ENCODE measurements around the gene HSD17B1.
A peak's percentile ranks its signal among the peaks of the same experiment; 100 is the strongest.

Gene HSD17B1

GRCh38 chr17:42563950-42564349, 11.2 kb downstream of the HSD17B1 start:
- no peak for DNase-seq
- POLR2A ChIA-PET, result no interaction called here
- Histone ChIP-seq H3K27ac (ENCODE audit: insufficient read depth in 1 of 2, low read depth in 1 of 2, low read length in 2 of 2, poor library complexity in 1 of 2, severe bottlenecking in 2 of 2) (peak overlapping the region; percentile 59 to 93), H3K4me1 (ENCODE audit: control extremely low read depth in 1 of 4, control insufficient read depth in 4 of 4, insufficient read depth in 4 of 4, low read length in 3 of 4) (peaks cover 4 to 58% (median 47%) of the 10 kb centered on the region in 4 experiments), H3K9me3 (ENCODE audit: control extremely low read depth in 1 of 5, control insufficient read depth in 4 of 5, insufficient read depth in 2 of 5, low read depth in 1 of 5, low read length in 4 of 5) (no peaks in the 10 kb centered on the region), H3K36me3 (ENCODE audit: control insufficient read depth in 4 of 4, insufficient read depth in 4 of 4, low read length in 3 of 4) (peaks cover 6 to 39% (median 20%) of the 10 kb centered on the region in 4 experiments), H3K27me3 (replicated peaks in 2 of 5; ENCODE audit: control insufficient read depth in 4 of 5, insufficient read depth in 5 of 5, low read length in 4 of 5) (no peaks in the 10 kb centered on the region), H3K4me3 (ENCODE audit: control insufficient read depth in 1 of 7, extremely low read depth in 1 of 7, insufficient read depth in 4 of 7, low read depth in 2 of 7, low read length in 6 of 7) (peak overlapping the region in 1 of 7 experiments; percentile 91)
- WGBS (ENCODE audit: insufficient coverage), result 96% methylated on average over 7 of the region's 9 CpGs
- CTCF ChIA-PET, result interaction anchor here (0.9 to 1.6 kb wide), 5 partner anchors 13 to 44 kb away, joined by 3 to 5 read pairs (median 3); no protein-coding TSS in a partner anchor

GRCh38 chr17:42564815-42565522, 12.2 kb downstream of the HSD17B1 start:
- ChIA-PET POLR2A (no interaction called here), CTCF (interaction anchor here (1.0 to 1.8 kb wide), 5 partner anchors 13 to 45 kb away, joined by 3 to 5 read pairs (median 3); no protein-coding TSS in a partner anchor)
- Histone ChIP-seq H3K27ac (ENCODE audit: insufficient read depth in 1 of 2, low read depth in 1 of 2, low read length in 2 of 2, poor library complexity in 1 of 2, severe bottlenecking in 2 of 2) (no peak overlapping the region), H3K9me3 (ENCODE audit: control extremely low read depth in 1 of 5, control insufficient read depth in 4 of 5, insufficient read depth in 2 of 5, low read depth in 1 of 5, low read length in 4 of 5) (no peaks in the 10 kb centered on the region), H3K36me3 (ENCODE audit: control insufficient read depth in 4 of 4, insufficient read depth in 4 of 4, low read length in 3 of 4) (peaks cover 12 to 50% (median 27%) of the 10 kb centered on the region in 4 experiments), H3K4me3 (ENCODE audit: control insufficient read depth in 1 of 7, extremely low read depth in 1 of 7, insufficient read depth in 4 of 7, low read depth in 2 of 7, low read length in 6 of 7) (no peak overlapping the region), H3K27me3 (replicated peaks in 2 of 5; ENCODE audit: control insufficient read depth in 4 of 5, insufficient read depth in 5 of 5, low read length in 4 of 5) (no peaks in the 10 kb centered on the region), H3K4me1 (ENCODE audit: control extremely low read depth in 1 of 4, control insufficient read depth in 4 of 4, insufficient read depth in 4 of 4, low read length in 3 of 4) (peaks cover 4 to 58% (median 47%) of the 10 kb centered on the region in 4 experiments)
- DNase-seq, result no peak
- WGBS (ENCODE audit: insufficient coverage), result 96% methylated on average over 10 of the region's 15 CpGs

- Histone ChIP-seq H3K9me3 (ENCODE audit: control extremely low read depth in 1 of 5, control insufficient read depth in 4 of 5, insufficient read depth in 2 of 5, low read depth in 1 of 5, low read length in 4 of 5) (no peaks in the 10 kb centered on the region), H3K27ac (ENCODE audit: insufficient read depth in 1 of 2, low read depth in 1 of 2, low read length in 2 of 2, poor library complexity in 1 of 2, severe bottlenecking in 2 of 2) (peak overlapping the region in 1 of 2 experiments; percentile 84), H3K27me3 (replicated peaks in 2 of 5; ENCODE audit: control insufficient read depth in 4 of 5, insufficient read depth in 5 of 5, low read length in 4 of 5) (no peaks in the 10 kb centered on the region), H3K4me3 (ENCODE audit: control insufficient read depth in 1 of 7, extremely low read depth in 1 of 7, insufficient read depth in 4 of 7, low read depth in 2 of 7, low read length in 6 of 7) (no peak overlapping the region), H3K36me3 (ENCODE audit: control insufficient read depth in 4 of 4, insufficient read depth in 4 of 4, low read length in 3 of 4) (peaks cover 12 to 53% (median 33%) of the 10 kb centered on the region in 4 experiments), H3K4me1 (ENCODE audit: control extremely low read depth in 1 of 4, control insufficient read depth in 4 of 4, insufficient read depth in 4 of 4, low read length in 3 of 4) (peaks cover 4 to 55% (median 47%) of the 10 kb centered on the region in 4 experiments)
- POLR2A ChIA-PET, result interaction anchor here (1.0 kb wide), 1 partner anchor 11 kb away, joined by 4 read pairs; no protein-coding TSS in a partner anchor
- DNase-seq, result no peak
- CTCF ChIA-PET, result interaction anchor here (1.0 to 2.7 kb wide), 4 partner anchors 12 to 46 kb away, joined by 3 to 11 read pairs (median 4); partner anchors contain the start of gene PSMC3IP
- WGBS (ENCODE audit: insufficient coverage), result 95% methylated on average over 16 of the region's 16 CpGs
Measured at GRCh38 chr17:42565523-42566214, 12.9 kb downstream of the HSD17B1 start.

GRCh38 chr17:42566215-42566882, 13.6 kb downstream of the HSD17B1 start:
- 57% methylated on average over 20 of the region's 28 CpGs for WGBS (ENCODE audit: insufficient coverage)
- peak overlapping the region; percentile 54 to 84 for H3K27ac ChIP-seq (ENCODE audit: insufficient read depth in 1 of 2, low read depth in 1 of 2, low read length in 2 of 2, poor library complexity in 1 of 2, severe bottlenecking in 2 of 2)

GRCh38 chr17:42566883-42567573, 14.3 kb downstream of the HSD17B1 start, which contains the start of gene MLX:
MLX (plus strand) TSS chr17:42567100; CDS start chr17:42567125, 25 bp downstream.
- peaks cover 4 to 49% (median 40%) of the 10 kb centered on the region in 4 experiments for H3K4me1 ChIP-seq (ENCODE audit: control extremely low read depth in 1 of 4, control insufficient read depth in 4 of 4, insufficient read depth in 4 of 4, low read length in 3 of 4)
- ChIA-PET POLR2A (interaction anchor here (1.0 to 1.7 kb wide), 4 partner anchors 9 to 12 kb away, joined by 3 to 6 read pairs (median 4); partner anchors contain the start of gene PSMC3IP), CTCF (interaction anchor here (1.3 to 2.7 kb wide), 4 partner anchors 11 to 111 kb away, joined by 3 to 11 read pairs (median 4); partner anchors contain the start of gene PSMC3IP)
- whole genome bisulfite sequencing (ENCODE audit: insufficient coverage), result under 1% methylated on average over 62 of the region's 72 CpGs
- H3K4me3 ChIP-seq (ENCODE audit: control insufficient read depth in 1 of 7, extremely low read depth in 1 of 7, insufficient read depth in 4 of 7, low read depth in 2 of 7, low read length in 6 of 7), result peak within 1 kb of the TSS; percentile 73 to 91 (median 79)
- peaks cover 18 to 65% (median 43%) of the 10 kb centered on the region in 4 experiments for H3K36me3 ChIP-seq (ENCODE audit: control insufficient read depth in 4 of 4, insufficient read depth in 4 of 4, low read length in 3 of 4)
- H3K27me3 ChIP-seq (replicated peaks in 2 of 5; ENCODE audit: control insufficient read depth in 4 of 5, insufficient read depth in 5 of 5, low read length in 4 of 5), result no peaks in the 10 kb centered on the region
- DNase-seq, result peak; percentile 89 to 92 (median 91)
- no peaks in the 10 kb centered on the region for H3K9me3 ChIP-seq (ENCODE audit: control extremely low read depth in 1 of 5, control insufficient read depth in 4 of 5, insufficient read depth in 2 of 5, low read depth in 1 of 5, low read length in 4 of 5)
- peak within 1 kb of the TSS; percentile 72 to 84 for H3K27ac ChIP-seq (ENCODE audit: insufficient read depth in 1 of 2, low read depth in 1 of 2, low read length in 2 of 2, poor library complexity in 1 of 2, severe bottlenecking in 2 of 2)

More at GRCh38 chr17:42566215-42566882, 13.6 kb downstream of the HSD17B1 start:
- CTCF ChIA-PET, result interaction anchor here (1.8 to 2.7 kb wide), 2 partner anchors 11 to 28 kb away, joined by 4 to 11 read pairs; partner anchors contain the start of gene PSMC3IP
- Histone ChIP-seq H3K4me3 (ENCODE audit: control insufficient read depth in 1 of 7, extremely low read depth in 1 of 7, insufficient read depth in 4 of 7, low read depth in 2 of 7, low read length in 6 of 7) (peak overlapping the region in 6 of 7 experiments; percentile 73 to 91 (median 82)), H3K27me3 (replicated peaks in 2 of 5; ENCODE audit: control insufficient read depth in 4 of 5, insufficient read depth in 5 of 5, low read length in 4 of 5) (no peaks in the 10 kb centered on the region), H3K4me1 (ENCODE audit: control extremely low read depth in 1 of 4, control insufficient read depth in 4 of 4, insufficient read depth in 4 of 4, low read length in 3 of 4) (peaks cover 4 to 55% (median 45%) of the 10 kb centered on the region in 4 experiments), H3K36me3 (ENCODE audit: control insufficient read depth in 4 of 4, insufficient read depth in 4 of 4, low read length in 3 of 4) (peaks cover 14 to 58% (median 36%) of the 10 kb centered on the region in 4 experiments), H3K9me3 (ENCODE audit: control extremely low read depth in 1 of 5, control insufficient read depth in 4 of 5, insufficient read depth in 2 of 5, low read depth in 1 of 5, low read length in 4 of 5) (no peaks in the 10 kb centered on the region)
- DNase-seq, result no peak
- POLR2A ChIA-PET, result interaction anchor here (1.0 to 1.7 kb wide), 3 partner anchors 8 to 12 kb away, joined by 3 to 5 read pairs (median 4); partner anchors contain the start of gene PSMC3IP
